ENCODE data around the gene SNX20. TPM values are rescaled to one million over a fixed set of nuclear protein-coding genes. Genes with fewer than 3 reads are reported as not detected.

Gene SNX20
- not detected in 2 replicates for total RNA-seq

GRCh38 chr16:50681021-50681885 is at the start of gene SNX20:
Gene SNX20, minus strand, starts transcription at chr16:50681312. Its CDS starts 3,786 bp downstream, at chr16:50677526.

GRCh38 chr16:50692999-50693781 is 12.1 kb upstream of the SNX20 start, which contains the start of gene NOD2:
Gene NOD2, plus strand, starts transcription at chr16:50693606. Its CDS starts 5,890 bp downstream, at chr16:50699496.

Other genes starting within 250 kb of the SNX20 start
- under 0.01 TPM in 2 replicates for gene NKD1, start 132.9 kb downstream of the SNX20 start, total RNA-seq
- 0.22 and 0.25 TPM in 2 replicates for gene NOD2, start 12.3 kb upstream of the SNX20 start, total RNA-seq
- 78.8 and 88.2 TPM in 2 replicates for gene CYLD, start 60.8 kb upstream of the SNX20 start, total RNA-seq

Data from uterine smooth muscle cell (primary cell).